ENCODE data around the gene SLCO2A1.

SLCO2A1 gene

DNA sequence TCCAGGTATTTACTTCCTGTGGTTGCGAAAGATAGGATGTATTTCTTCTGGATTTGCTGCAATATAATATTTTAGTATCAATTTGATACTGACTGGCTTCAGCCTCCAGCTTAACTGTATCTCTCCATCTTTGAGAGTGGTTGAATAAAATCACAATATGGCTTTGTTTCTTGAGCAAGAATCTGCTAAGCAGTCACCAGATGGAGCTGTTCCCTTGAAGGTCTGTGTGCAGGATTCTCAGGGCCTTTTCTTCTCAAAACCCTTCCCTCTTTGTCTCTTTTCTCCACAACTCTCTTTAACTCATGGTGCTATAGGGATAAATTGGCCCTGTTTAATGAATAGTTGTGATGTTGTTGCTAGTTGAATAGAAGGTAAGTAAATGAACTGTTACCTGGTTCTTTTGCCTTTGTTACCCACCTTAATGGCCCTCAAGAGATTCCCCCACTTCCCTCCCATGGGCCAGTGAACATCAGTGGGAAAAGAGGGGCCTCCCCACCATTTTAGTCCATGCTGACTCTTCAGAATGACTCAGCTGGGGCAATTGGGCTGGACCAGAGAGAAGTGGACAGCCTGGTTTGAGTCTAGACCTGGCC is 99.3 kb downstream of the SLCO2A1 start:
- H3K4me1 ChIP-seq (ENCODE audit: control insufficient read depth, insufficient read depth, low read length): no peaks in the 10 kb centered on the region
- no peak overlapping the region for H3K27ac ChIP-seq (ENCODE audit: extremely low read depth, low read depth, low read length)
- H3K36me3 ChIP-seq (ENCODE audit: control insufficient read depth in 2 of 2, insufficient read depth in 1 of 2, low read length in 2 of 2): no peaks in the 10 kb centered on the region
- no peak overlapping the region for H3K4me3 ChIP-seq (ENCODE audit: low read depth, low read length)
- no peaks in the 10 kb centered on the region for H3K9me3 ChIP-seq (ENCODE audit: control insufficient read depth, insufficient read depth, low read depth, low read length)
- ChIA-PET CTCF (interaction anchor here (0.5 to 6.3 kb wide), 13 partner anchors 14 to 543 kb away, joined by 3 to 45 read pairs (median 4); no protein-coding TSS in a partner anchor), POLR2A (interaction anchor here (1.1 kb wide), 1 partner anchor 107 kb away, joined by 3 read pairs; no protein-coding TSS in a partner anchor)
- no peak for TF ChIP-seq ZNF510 (tag by site-specific recombination; IDR thresholded peaks at IDR 0.05; ENCODE audit: insufficient replicate concordance)
- no peak for TF ChIP-seq ZNF529 (tag by site-specific recombination; IDR thresholded peaks at IDR 0.05; ENCODE audit: insufficient replicate concordance)
- no peak for TF ChIP-seq ATF2 (tag by site-specific recombination; IDR thresholded peaks at IDR 0.05; ENCODE audit: low read depth)
- no peak for TF ChIP-seq ZNF433 (tag by site-specific recombination; IDR thresholded peaks at IDR 0.05; ENCODE audit: low read depth)
- 0 out of 2 replicates have a peak, but pooled peaks have one; percentile 9 for TF ChIP-seq PRDM10 (tag by site-specific recombination; IDR thresholded peaks at IDR 0.05)
- TF ChIP-seq SALL2 (tag by site-specific recombination; IDR thresholded peaks at IDR 0.05; ENCODE audit: borderline replicate concordance): no peak
- TF ChIP-seq CTCF (tag by site-specific recombination; IDR thresholded peaks at IDR 0.05): peak; percentile 16; the same call in 1 of the 2 replicates
- no peak for TF ChIP-seq ZIC2 (tag by site-specific recombination; IDR thresholded peaks at IDR 0.05)
- 0 out of 2 replicates have a peak, but pooled peaks have one; percentile 7 for TF ChIP-seq PRDM1 (tag by site-specific recombination; IDR thresholded peaks at IDR 0.05)
- TF ChIP-seq ZNF791 (tag by site-specific recombination; IDR thresholded peaks at IDR 0.05): no peak
- no peak for TF ChIP-seq ZNF416 (tag by site-specific recombination; IDR thresholded peaks at IDR 0.05)
- no peak for TF ChIP-seq ZNF704 (tag by site-specific recombination; IDR thresholded peaks at IDR 0.05)
- TF ChIP-seq OSR2 (tag by site-specific recombination; IDR thresholded peaks at IDR 0.05): no peak
- peak; percentile 77 for TF ChIP-seq ZNF654 (tag by site-specific recombination; IDR thresholded peaks at IDR 0.05; ENCODE audit: low read depth)
- TF ChIP-seq, protein P1, sequence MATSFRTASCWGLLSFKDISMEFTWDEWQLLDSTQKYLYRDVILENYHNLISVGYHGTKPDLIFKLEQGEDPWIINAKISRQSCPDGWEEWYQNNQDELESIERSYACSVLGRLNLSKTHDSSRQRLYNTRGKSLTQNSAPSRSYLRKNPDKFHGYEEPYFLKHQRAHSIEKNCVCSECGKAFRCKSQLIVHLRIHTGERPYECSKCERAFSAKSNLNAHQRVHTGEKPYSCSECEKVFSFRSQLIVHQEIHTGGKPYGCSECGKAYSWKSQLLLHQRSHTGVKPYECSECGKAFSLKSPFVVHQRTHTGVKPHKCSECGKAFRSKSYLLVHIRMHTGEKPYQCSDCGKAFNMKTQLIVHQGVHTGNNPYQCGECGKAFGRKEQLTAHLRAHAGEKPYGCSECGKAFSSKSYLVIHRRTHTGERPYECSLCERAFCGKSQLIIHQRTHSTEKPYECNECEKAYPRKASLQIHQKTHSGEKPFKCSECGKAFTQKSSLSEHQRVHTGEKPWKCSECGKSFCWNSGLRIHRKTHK (tag by site-specific recombination; IDR thresholded peaks at IDR 0.05): no peak
- TF ChIP-seq, protein P2, sequence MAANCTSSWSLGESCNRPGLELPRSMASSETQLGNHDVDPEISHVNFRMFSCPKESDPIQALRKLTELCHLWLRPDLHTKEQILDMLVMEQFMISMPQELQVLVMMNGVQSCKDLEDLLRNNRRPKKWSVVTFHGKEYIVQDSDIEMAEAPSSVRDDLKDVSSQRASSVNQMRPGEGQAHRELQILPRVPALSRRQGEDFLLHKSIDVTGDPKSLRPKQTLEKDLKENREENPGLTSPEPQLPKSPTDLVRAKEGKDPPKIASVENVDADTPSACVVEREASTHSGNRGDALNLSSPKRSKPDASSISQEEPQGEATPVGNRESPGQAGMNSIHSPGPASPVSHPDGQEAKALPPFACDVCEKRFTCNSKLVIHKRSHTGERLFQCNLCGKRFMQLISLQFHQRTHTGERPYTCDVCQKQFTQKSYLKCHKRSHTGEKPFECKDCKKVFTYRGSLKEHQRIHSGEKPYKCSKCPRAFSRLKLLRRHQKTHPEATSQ (tag by site-specific recombination; IDR thresholded peaks at IDR 0.05): no peak
- TF ChIP-seq, protein P3, sequence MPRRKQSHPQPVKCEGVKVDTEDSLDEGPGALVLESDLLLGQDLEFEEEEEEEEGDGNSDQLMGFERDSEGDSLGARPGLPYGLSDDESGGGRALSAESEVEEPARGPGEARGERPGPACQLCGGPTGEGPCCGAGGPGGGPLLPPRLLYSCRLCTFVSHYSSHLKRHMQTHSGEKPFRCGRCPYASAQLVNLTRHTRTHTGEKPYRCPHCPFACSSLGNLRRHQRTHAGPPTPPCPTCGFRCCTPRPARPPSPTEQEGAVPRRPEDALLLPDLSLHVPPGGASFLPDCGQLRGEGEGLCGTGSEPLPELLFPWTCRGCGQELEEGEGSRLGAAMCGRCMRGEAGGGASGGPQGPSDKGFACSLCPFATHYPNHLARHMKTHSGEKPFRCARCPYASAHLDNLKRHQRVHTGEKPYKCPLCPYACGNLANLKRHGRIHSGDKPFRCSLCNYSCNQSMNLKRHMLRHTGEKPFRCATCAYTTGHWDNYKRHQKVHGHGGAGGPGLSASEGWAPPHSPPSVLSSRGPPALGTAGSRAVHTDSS (tag by site-specific recombination; IDR thresholded peaks at IDR 0.05): no peak
- no peak for TF ChIP-seq ZSCAN16 (tag by site-specific recombination; IDR thresholded peaks at IDR 0.05)
- no peak for TF ChIP-seq ZNF558 (tag by site-specific recombination; IDR thresholded peaks at IDR 0.05)
- TF ChIP-seq ZNF2 (tag by site-specific recombination; IDR thresholded peaks at IDR 0.05): no peak
- no peak for TF ChIP-seq ZBTB44 (tag by site-specific recombination; IDR thresholded peaks at IDR 0.05)
